Transverse colon (tissue), 4 donors: ENCODE results near the gene NBEA. TPM values are rescaled to one million over a fixed set of nuclear protein-coding genes. Genes with fewer than 3 reads are reported as not detected.

Source experiments
- DNase-seq: peaks from one replicate; pipeline ENCODE4 v3.0.0-alpha.2; 2019
- H3K27ac ChIP-seq, 4 donors: fragments of 200-600 bp; sonication (generic); 2 replicates each; pipeline ENCODE4 v1.5.1; 2016 to 2018; ENCODE audit warnings: inconsistent platforms in 4 of 4
- H3K27me3 ChIP-seq: fragments of 200-600 bp; sonication (generic); 2 replicates; pipeline ENCODE4 v1.5.1; 2017; ENCODE audit warnings: inconsistent platforms
- H3K36me3 ChIP-seq, 4 donors: fragments of 200-600 bp; sonication (generic); 2 replicates each; pipeline ENCODE4 v1.5.1; 2017 to 2019; ENCODE audit warnings: inconsistent platforms in 4 of 4
- H3K4me1 ChIP-seq, 4 donors: fragments of 200-600 bp; sonication (generic); 2 replicates each; pipeline ENCODE4 v1.5.1; 2017 to 2020; ENCODE audit warnings: inconsistent platforms in 4 of 4
- H3K4me3 ChIP-seq, 4 donors: fragments of 200-600 bp; sonication (generic); 1 replicate in 1 of 4; 2 replicates in 3 of 4; pipeline versions ENCODE4 v1.5.1 to v1.6.1; 2017 to 2019; ENCODE audit warnings: inconsistent platforms in 4 of 4
- H3K9me3 ChIP-seq, 2 donors: fragments of 200-600 bp; sonication (generic); 2 replicates each; pipeline ENCODE4 v1.5.1; 2017 to 2019; ENCODE audit warnings: inconsistent platforms in 2 of 2
- EP300 ChIP-seq: sonication (generic); formaldehyde crosslinking; IDR thresholded peaks from one replicate; pipeline ENCODE4 v1.6.1; 2017; ENCODE audit warnings: antibody characterized with exemption, low read depth
- POLR2A ChIP-seq: fragments of 450-650 bp; IDR thresholded peaks from one replicate; pipeline ENCODE4 v1.6.1; 2016; ENCODE audit warnings: antibody characterized with exemption, mild to moderate bottlenecking, moderate library complexity
- POLR2AphosphoS5 ChIP-seq, 3 donors: sonication (generic); formaldehyde crosslinking; IDR thresholded peaks; one replicate each; pipeline ENCODE4 v1.6.1; 2016; ENCODE audit warnings: antibody characterized with exemption in 3 of 3
- WGBS, 2 donors: methylation state at CpG; one replicate each; pipeline ENCODE4 v1.1.5; 2018; ENCODE audit warnings: low coverage in 1 of 2; 5-methylcytosine and 5-hydroxymethylcytosine counted together
- in situ Hi-C, 4 donors: fragments of 200-750 bp; cut with MboI; loops; one replicate each; pipeline versions ENCODE4 v1.15.0 to v1.15.1; 2017; ENCODE audit warnings: low sequenced_read_pairs in 3 of 4, low pct_ligation_motif_present in 1 of 4, low pct_unique_long_range_greater_than_20kb in 1 of 4
- intact Hi-C: fragments of 100-400 bp; cut with DNase I; formaldehyde crosslinking; loops from one replicate; pipeline ENCODE4 v1.15.1; 2023; ENCODE audit warnings: low total_unique reads
- total RNA-seq, 4 donors: library from RNA; depleted of rRNA; stranded (reverse); fragments of >200 nt; gene quantifications; one replicate each; pipeline ENCODE4 v1.1.0, GENCODE V29; 2016
- TF ChIP-seq, protein P1 (sequence below), 5 experiments: fragments of 200-600 bp in 3 of 5; fragments of 450-650 bp in 2 of 5; sonication (generic) in 3 of 5; IDR thresholded peaks; 1 replicate in 2 of 5; 2 replicates in 3 of 5; pipeline ENCODE4 v1.5.1; 2016 to 2017; ENCODE audit warnings: antibody characterized with exemption in 5 of 5, inconsistent platforms in 3 of 5, mild to moderate bottlenecking in 2 of 5, moderate library complexity in 1 of 5

NBEA gene
- total RNA-seq, 4 donors from 2014 or later = 8.2 to 21.1 (median 12.5) TPM

GRCh38 chr13:35512271-35512920, 570.3 kb downstream of the NBEA start:
- Histone ChIP-seq H3K27me3 (no peaks in the 10 kb centered on the region), H3K4me3 (no peak overlapping the region), H3K4me1 (no peaks in the 10 kb centered on the region), H3K36me3 (no peaks in the 10 kb centered on the region), H3K27ac (no peak overlapping the region), H3K9me3 (no peaks in the 10 kb centered on the region)
- 60 to 71% methylated on average over 3 to 5 of the region's 5 CpGs for WGBS, 2 donors
- intact Hi-C loops = no loop called here
- no peak for TF ChIP-seq POLR2A
- no peak for TF ChIP-seq POLR2AphosphoS5 (IDR thresholded peaks at IDR 0.05)
- no peak for TF ChIP-seq EP300
- TF ChIP-seq, protein P1, sequence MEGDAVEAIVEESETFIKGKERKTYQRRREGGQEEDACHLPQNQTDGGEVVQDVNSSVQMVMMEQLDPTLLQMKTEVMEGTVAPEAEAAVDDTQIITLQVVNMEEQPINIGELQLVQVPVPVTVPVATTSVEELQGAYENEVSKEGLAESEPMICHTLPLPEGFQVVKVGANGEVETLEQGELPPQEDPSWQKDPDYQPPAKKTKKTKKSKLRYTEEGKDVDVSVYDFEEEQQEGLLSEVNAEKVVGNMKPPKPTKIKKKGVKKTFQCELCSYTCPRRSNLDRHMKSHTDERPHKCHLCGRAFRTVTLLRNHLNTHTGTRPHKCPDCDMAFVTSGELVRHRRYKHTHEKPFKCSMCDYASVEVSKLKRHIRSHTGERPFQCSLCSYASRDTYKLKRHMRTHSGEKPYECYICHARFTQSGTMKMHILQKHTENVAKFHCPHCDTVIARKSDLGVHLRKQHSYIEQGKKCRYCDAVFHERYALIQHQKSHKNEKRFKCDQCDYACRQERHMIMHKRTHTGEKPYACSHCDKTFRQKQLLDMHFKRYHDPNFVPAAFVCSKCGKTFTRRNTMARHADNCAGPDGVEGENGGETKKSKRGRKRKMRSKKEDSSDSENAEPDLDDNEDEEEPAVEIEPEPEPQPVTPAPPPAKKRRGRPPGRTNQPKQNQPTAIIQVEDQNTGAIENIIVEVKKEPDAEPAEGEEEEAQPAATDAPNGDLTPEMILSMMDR (IDR thresholded peaks at IDR 0.05) = no peak
- no peak for DNase-seq
- in situ Hi-C loops = no loop called here

DNA sequence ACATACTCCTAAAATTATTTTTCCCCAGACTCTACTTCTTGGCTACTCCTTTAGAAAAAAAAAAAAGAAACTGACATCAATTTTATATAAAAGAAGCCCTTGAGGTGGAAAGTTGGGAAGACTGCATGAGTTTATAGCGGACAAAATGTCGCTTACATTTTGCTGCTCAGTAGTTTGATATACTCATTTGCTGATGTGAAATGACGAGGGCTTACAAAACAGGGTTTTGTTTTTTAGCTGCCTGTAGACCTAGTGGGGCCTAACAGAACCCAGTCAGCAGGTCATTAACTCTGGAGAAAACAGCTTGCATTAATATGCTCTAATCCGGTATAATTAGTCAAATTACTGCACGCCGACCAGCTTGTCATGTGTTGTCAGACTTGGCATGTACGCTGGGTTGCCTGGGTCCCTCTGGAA, 572.0 kb downstream of the NBEA start:
- H3K36me3 ChIP-seq = no peaks in the 10 kb centered on the region
- no peaks in the 10 kb centered on the region for H3K9me3 ChIP-seq
- H3K4me3 ChIP-seq = no peak overlapping the region
- in situ Hi-C loops = no loop called here
- no peak for DNase-seq
- WGBS, 2 donors = 93 to 98% methylated on average over 7 of the region's 7 CpGs
- no peaks in the 10 kb centered on the region for H3K27me3 ChIP-seq
- intact Hi-C loops = no loop called here
- H3K27ac ChIP-seq = no peak overlapping the region
- H3K4me1 ChIP-seq = no peaks in the 10 kb centered on the region
- no peak for TF ChIP-seq POLR2A
- TF ChIP-seq POLR2AphosphoS5 (IDR thresholded peaks at IDR 0.05) = no peak
- no peak for TF ChIP-seq EP300
- TF ChIP-seq, protein P1 (IDR thresholded peaks at IDR 0.05) = no peak

DNA sequence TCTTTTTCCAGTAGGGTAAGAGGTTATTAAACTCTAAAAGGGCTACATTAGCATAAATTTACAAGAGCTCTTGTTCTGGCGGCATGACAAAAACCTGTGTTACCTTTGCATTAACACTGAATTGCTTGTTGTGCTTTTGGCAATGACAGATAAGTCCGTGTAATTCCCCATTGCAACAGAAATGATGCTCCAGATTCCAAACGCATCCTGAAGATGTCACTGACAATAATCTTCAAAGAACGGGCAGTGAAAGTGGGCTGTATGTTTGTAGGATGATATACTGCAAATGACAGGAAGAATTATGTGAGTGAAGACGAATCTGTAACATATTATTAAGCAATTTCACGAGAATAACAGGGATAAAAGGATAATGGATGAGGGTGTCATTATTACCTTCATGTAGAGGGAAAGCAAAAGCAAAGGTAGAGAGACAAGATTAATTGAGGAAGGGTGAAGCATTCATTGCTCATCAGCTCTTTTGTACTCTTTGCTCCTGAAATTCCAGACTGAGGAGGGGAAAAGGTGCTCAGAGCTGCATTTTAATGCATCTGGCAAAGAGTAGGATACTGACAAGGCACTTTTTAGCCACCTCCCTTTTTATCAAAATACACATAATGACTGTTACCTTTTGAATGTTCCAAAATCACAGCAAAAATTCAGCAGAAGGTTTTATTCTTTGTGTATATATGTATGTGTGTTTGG, 572.9 kb downstream of the NBEA start:
- Histone ChIP-seq H3K9me3 (no peaks in the 10 kb centered on the region), H3K4me1 (no peaks in the 10 kb centered on the region), H3K36me3 (no peaks in the 10 kb centered on the region), H3K27me3 (no peaks in the 10 kb centered on the region), H3K4me3 (no peak overlapping the region), H3K27ac (no peak overlapping the region)
- in situ Hi-C loops = no loop called here
- WGBS, 2 donors = 75 to 83% methylated on average over 4 to 6 of the region's 6 CpGs
- intact Hi-C loops = no loop called here
- DNase-seq = no peak
- TF ChIP-seq EP300 (no peak), POLR2A (no peak), POLR2AphosphoS5 (IDR thresholded peaks at IDR 0.05) (no peak)
- TF ChIP-seq, protein P1 (IDR thresholded peaks at IDR 0.05) = no peak

- H3K4me3 ChIP-seq = no peak overlapping the region
- no peaks in the 10 kb centered on the region for H3K27me3 ChIP-seq
- no peaks in the 10 kb centered on the region for H3K36me3 ChIP-seq
- intact Hi-C loops (no loop called here), in situ Hi-C loops (no loop called here)
- H3K9me3 ChIP-seq = no peaks in the 10 kb centered on the region
- no peak for DNase-seq
- H3K4me1 ChIP-seq = no peaks in the 10 kb centered on the region
- H3K27ac ChIP-seq = no peak overlapping the region
- WGBS, 2 donors = 88 to 90% methylated on average over 2 to 5 of the region's 5 CpGs
- no peak for TF ChIP-seq POLR2A
- TF ChIP-seq, protein P1 (IDR thresholded peaks at IDR 0.05) = no peak
Measured at GRCh38 chr13:35518337-35518946, 576.4 kb downstream of the NBEA start.
